HUES48 (cell line): ENCODE data around the gene CKS1B.

ENCODE experiments used
- H3K27ac ChIP-seq: one replicate; pipeline ENCODE4 v1.7.0; 2013; ENCODE audit warnings: low read depth, low read length, inconsistent platforms
- H3K27me3 ChIP-seq: 2 replicates; pipeline ENCODE4 v1.6.1; 2013; ENCODE audit warnings: mild to moderate bottlenecking, low read length; ENCODE audit not compliant: control insufficient read depth, insufficient read depth
- H3K36me3 ChIP-seq: 2 replicates; pipeline ENCODE4 v1.6.1; 2013; ENCODE audit warnings: low read length; ENCODE audit not compliant: control insufficient read depth, insufficient read depth
- H3K4me1 ChIP-seq: 2 replicates; pipeline ENCODE4 v1.6.1; 2013; ENCODE audit warnings: mild to moderate bottlenecking, low read length; ENCODE audit not compliant: control insufficient read depth, insufficient read depth
- H3K4me3 ChIP-seq: 2 replicates; pipeline ENCODE4 v1.5.1; 2013; ENCODE audit warnings: mild to moderate bottlenecking, low read depth, low read length
- H3K9ac ChIP-seq: 2 replicates; pipeline ENCODE4 v1.6.1; 2013; ENCODE audit warnings: mild to moderate bottlenecking, low read depth, low read length, moderate library complexity
- H3K9me3 ChIP-seq: 2 replicates; pipeline ENCODE4 v1.6.1; 2013; ENCODE audit warnings: low read length; ENCODE audit not compliant: control insufficient read depth, insufficient read depth

CKS1B gene

DNA sequence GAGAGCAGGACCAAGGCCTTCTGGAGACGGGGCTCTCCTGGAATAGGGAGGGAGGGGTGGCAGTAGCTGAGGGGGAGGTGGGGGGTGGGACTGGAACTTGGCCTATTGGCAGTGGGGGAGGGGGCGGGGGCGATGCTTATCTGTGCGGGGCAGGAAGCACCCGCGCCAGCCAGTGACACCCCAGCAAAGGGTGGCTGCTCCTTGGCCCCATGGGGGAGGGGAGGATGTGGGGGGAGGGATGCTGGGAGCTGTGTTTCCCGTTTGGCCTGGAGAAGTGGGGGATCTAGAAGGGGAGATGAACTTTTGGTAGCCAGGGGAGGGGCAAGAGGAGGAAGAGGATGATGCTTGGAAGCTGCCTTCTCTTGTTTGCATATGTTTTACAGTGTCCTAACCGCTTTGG, 39.2 kb downstream of the CKS1B start:
- H3K9me3 ChIP-seq, result no peaks in the 10 kb centered on the region
- H3K27me3 ChIP-seq, result no peaks in the 10 kb centered on the region
- H3K27ac ChIP-seq, result no peak overlapping the region
- no peak overlapping the region for H3K9ac ChIP-seq
- peaks cover 38% of the 10 kb centered on the region for H3K36me3 ChIP-seq
- peaks cover 32% of the 10 kb centered on the region for H3K4me1 ChIP-seq
- no peak overlapping the region for H3K4me3 ChIP-seq

DNA sequence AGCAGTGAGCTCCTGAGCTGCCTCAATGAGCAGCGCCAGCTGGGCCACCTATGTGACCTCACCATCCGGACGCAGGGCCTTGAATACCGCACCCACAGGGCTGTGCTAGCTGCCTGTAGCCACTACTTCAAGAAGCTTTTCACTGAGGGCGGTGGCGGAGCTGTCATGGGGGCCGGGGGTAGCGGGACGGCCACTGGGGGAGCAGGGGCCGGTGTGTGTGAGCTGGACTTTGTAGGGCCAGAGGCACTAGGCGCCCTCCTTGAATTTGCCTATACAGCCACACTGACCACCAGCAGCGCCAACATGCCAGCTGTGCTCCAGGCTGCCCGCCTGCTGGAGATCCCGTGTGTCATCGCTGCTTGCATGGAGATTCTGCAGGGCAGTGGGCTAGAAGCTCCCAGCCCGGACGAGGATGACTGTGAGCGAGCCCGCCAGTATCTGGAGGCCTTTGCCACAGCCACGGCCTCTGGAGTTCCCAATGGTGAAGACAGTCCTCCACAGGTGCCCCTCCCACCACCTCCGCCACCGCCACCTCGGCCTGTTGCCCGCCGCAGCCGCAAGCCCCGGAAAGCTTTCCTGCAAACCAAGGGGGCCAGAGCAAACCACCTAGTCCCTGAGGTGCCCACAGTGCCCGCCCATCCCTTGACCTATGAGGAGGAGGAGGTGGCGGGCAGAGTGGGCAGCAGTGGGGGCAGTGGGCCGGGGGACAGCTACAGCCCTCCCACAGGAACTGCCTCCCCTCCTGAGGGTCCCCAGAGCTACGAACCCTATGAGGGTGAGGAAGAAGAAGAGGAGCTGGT, 40.4 kb downstream of the CKS1B start:
- Histone ChIP-seq H3K9ac (no peak overlapping the region), H3K4me3 (no peak overlapping the region), H3K27ac (no peak overlapping the region), H3K36me3 (peaks cover 38% of the 10 kb centered on the region), H3K27me3 (no peaks in the 10 kb centered on the region), H3K9me3 (no peaks in the 10 kb centered on the region), H3K4me1 (peaks cover 30% of the 10 kb centered on the region)

GRCh38 chr1:155015527-155016230, 41.2 kb downstream of the CKS1B start:
- peaks cover 38% of the 10 kb centered on the region for H3K36me3 ChIP-seq
- H3K9ac ChIP-seq, result no peak overlapping the region
- peaks cover 28% of the 10 kb centered on the region for H3K4me1 ChIP-seq
- no peak overlapping the region for H3K27ac ChIP-seq
- H3K9me3 ChIP-seq, result no peaks in the 10 kb centered on the region
- no peak overlapping the region for H3K4me3 ChIP-seq
- no peaks in the 10 kb centered on the region for H3K27me3 ChIP-seq

GRCh38 chr1:155016231-155016831, 41.9 kb downstream of the CKS1B start:
- H3K4me3 ChIP-seq, result peak overlapping the region; percentile 59; the same call in 1 of the 2 replicates
- H3K4me1 ChIP-seq, result peaks cover 28% of the 10 kb centered on the region
- no peaks in the 10 kb centered on the region for H3K9me3 ChIP-seq
- peaks cover 38% of the 10 kb centered on the region for H3K36me3 ChIP-seq
- peak overlapping the region; percentile 89 for H3K27ac ChIP-seq
- H3K27me3 ChIP-seq, result no peaks in the 10 kb centered on the region
- 0 out of 2 replicates have a peak overlapping the region, but pooled peaks have one; percentile 56 for H3K9ac ChIP-seq

DNA sequence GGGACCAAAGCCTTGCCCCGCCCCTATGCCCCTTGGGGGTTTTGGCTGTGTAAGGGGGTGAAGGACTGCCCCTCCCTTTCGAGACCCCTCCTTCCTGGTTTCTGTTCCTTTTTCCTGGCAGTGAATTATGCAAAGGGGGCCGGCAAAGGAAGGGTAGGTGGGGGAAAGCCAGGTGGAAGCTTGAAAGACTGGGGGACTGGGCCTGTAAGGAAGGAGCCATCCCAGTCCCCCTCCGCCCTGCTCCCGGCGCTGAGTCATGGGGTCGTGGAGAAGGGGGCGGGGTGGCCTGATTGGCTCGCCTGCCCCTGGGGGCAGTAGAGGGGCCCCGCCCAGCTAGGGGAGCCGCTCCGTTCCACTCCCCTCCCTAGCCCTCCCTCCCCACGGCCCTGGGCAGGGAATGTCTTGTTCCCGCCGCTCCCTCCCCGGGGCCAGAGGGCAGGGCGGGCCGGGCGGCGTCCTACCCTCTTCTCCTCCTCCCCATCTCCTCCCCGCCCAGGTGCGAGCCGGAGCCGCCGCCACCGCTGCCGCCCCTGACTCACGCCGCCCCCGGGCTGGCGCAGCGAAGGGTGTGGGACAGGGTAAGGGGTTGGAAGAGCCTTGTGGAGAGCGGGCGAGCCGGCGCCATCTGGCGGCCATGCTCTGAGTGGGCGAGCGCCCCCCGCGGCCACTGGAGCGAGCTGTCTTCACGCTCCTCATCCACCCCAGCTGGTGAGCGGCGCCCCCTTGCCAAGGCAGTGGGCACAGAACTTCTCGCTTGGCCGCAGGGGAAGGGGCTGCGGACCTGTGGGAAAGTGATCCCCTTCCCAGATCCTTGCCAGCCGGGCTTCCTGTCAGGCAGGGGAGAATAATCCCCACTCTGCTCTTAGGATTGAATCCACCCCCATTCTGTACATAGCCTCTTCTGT, 42.8 kb downstream of the CKS1B start:
- H3K36me3 ChIP-seq, result peaks cover 38% of the 10 kb centered on the region
- peak overlapping the region; percentile 59 for H3K4me3 ChIP-seq
- no peaks in the 10 kb centered on the region for H3K9me3 ChIP-seq
- peak overlapping the region; percentile 89 for H3K27ac ChIP-seq
- H3K9ac ChIP-seq, result peak overlapping the region; percentile 56; the same call in 1 of the 2 replicates
- H3K4me1 ChIP-seq, result peaks cover 24% of the 10 kb centered on the region
- no peaks in the 10 kb centered on the region for H3K27me3 ChIP-seq

GRCh38 chr1:155017946-155018316, 43.5 kb downstream of the CKS1B start:
- Histone ChIP-seq H3K4me1 (peaks cover 19% of the 10 kb centered on the region), H3K9ac (no peak overlapping the region), H3K36me3 (peaks cover 36% of the 10 kb centered on the region), H3K9me3 (no peaks in the 10 kb centered on the region), H3K4me3 (peak overlapping the region; percentile 59), H3K27me3 (no peaks in the 10 kb centered on the region), H3K27ac (no peak overlapping the region)

GRCh38 chr1:155018617-155019348, 44.3 kb downstream of the CKS1B start:
- H3K36me3 ChIP-seq, result peaks cover 31% of the 10 kb centered on the region
- H3K9ac ChIP-seq, result no peak overlapping the region
- no peak overlapping the region for H3K4me3 ChIP-seq
- peaks cover 14% of the 10 kb centered on the region for H3K4me1 ChIP-seq
- H3K27me3 ChIP-seq, result no peaks in the 10 kb centered on the region
- no peak overlapping the region for H3K27ac ChIP-seq
- no peaks in the 10 kb centered on the region for H3K9me3 ChIP-seq

DNA sequence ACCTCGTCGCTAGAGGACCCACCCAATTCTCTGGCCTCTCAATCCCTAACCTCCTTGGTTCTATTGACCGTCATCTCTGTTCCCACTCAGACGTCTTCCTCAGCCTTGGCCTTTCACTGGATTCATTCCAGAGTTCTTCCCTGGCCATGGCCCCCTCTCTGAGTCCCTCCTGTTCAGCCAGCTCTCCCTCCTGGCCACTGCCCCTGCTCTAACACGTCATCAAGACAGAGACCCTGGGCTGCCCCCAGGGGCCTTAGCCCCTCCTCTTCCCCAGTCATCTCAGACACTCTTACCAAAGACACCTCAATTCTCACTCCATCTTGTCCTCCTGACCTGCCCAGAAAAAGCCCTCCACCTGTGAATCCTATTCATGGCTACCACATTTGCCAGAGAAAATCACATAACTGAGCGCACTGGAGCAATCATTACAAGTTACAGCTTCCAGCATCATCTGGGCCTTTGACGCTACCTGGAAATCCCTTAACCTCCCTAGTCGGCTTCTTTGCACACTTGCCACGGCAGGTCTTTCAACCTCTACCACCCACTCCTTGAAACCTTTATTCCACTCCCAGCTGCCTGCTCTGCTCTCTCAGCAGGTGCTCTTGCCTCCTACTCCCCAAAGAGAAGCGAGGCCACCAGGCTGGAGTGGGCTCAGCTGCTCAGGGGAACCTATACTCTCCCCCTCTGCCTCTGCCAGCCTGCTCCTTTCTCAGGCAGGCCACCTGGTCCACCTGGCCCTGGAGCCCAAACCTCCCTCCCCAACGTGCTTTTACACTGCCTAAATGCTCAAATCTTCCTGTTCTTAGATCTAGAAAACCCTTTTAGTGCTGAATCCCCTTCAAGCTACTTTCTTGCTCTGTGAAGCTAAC, 45.1 kb downstream of the CKS1B start:
- Histone ChIP-seq H3K4me1 (peaks cover 12% of the 10 kb centered on the region), H3K27me3 (no peaks in the 10 kb centered on the region), H3K9me3 (no peaks in the 10 kb centered on the region), H3K9ac (no peak overlapping the region), H3K36me3 (peaks cover 22% of the 10 kb centered on the region), H3K4me3 (no peak overlapping the region), H3K27ac (no peak overlapping the region)

- no peak overlapping the region for H3K4me3 ChIP-seq
- H3K9ac ChIP-seq, result no peak overlapping the region
- H3K4me1 ChIP-seq, result peaks cover 5% of the 10 kb centered on the region
- H3K27ac ChIP-seq, result no peak overlapping the region
- H3K36me3 ChIP-seq, result no peaks in the 10 kb centered on the region
- no peaks in the 10 kb centered on the region for H3K9me3 ChIP-seq
- no peaks in the 10 kb centered on the region for H3K27me3 ChIP-seq
These were observed 47.9 kb downstream of the CKS1B start for GRCh38 chr1:155022136-155022926.
